Right lobe of liver (tissue), 6 donors: ENCODE measurements around the gene C10orf105. TPM values are rescaled to one million over a fixed set of nuclear protein-coding genes. Genes with fewer than 3 reads are reported as not detected.

Source experiments
- ATAC-seq, 4 donors: fragments of 200-7000 bp; cut with Tn5 transposase; one replicate each; pipeline ENCODE4 v1.9.1; 2020; ENCODE audit warnings: mild to moderate bottlenecking in 4 of 4, moderate library complexity in 4 of 4
- DNase-seq, 3 donors: peaks; one replicate each; pipeline ENCODE4 v3.0.0-alpha.2; 2020
- H3K27ac ChIP-seq, 3 donors: fragments of 200-600 bp; one replicate each; pipeline ENCODE4 v1.8.0; 2022
- H3K27me3 ChIP-seq, 2 donors: fragments of 200-600 bp; one replicate each; pipeline ENCODE4 v1.8.0; 2022
- H3K36me3 ChIP-seq, 4 donors: fragments of 200-600 bp; sonication (generic) in 1 of 4; one replicate each; pipeline versions ENCODE4 v1.5.1 to v1.8.0; 2017 to 2022; ENCODE audit warnings: control low read depth in 1 of 4
- H3K4me1 ChIP-seq, 4 donors: fragments of 200-600 bp; sonication (generic) in 1 of 4; one replicate each; pipeline versions ENCODE4 v1.5.1 to v1.8.0; 2017 to 2022; ENCODE audit warnings: control low read depth in 1 of 4
- H3K4me3 ChIP-seq, 3 donors: fragments of 200-600 bp; one replicate each; pipeline ENCODE4 v1.8.0; 2022
- H3K9me3 ChIP-seq, 4 donors: fragments of 200-600 bp; sonication (generic) in 1 of 4; one replicate each; pipeline versions ENCODE4 v1.5.1 to v1.8.0; 2017 to 2022; ENCODE audit warnings: control low read depth in 1 of 4
- CTCF ChIP-seq, 4 donors: fragments of 200-600 bp in 3 of 4; fragments of 450-650 bp in 1 of 4; IDR thresholded peaks; one replicate each; pipeline versions ENCODE4 v1.5.1 to v1.8.0; 2016 to 2022; ENCODE audit warnings: antibody characterized with exemption in 4 of 4, mild to moderate bottlenecking in 2 of 4
- POLR2A ChIP-seq: fragments of 450-650 bp; IDR thresholded peaks from one replicate; pipeline ENCODE4 v1.6.1; 2017; ENCODE audit warnings: antibody characterized with exemption, mild to moderate bottlenecking
- WGBS: methylation state at CpG from one replicate; pipeline ENCODE4 v1.1.6; 2018; ENCODE audit warnings: low coverage, low lambda C conversion rate; ENCODE audit not compliant: insufficient coverage; ENCODE audit errors: missing lambda C conversion rate; 5-methylcytosine and 5-hydroxymethylcytosine counted together
- intact Hi-C, 2 donors: fragments of 100-400 bp; cut with DNase I; formaldehyde crosslinking; loops; one replicate each; pipeline versions ENCODE4 v1.11.2 to v1.14.1; 2022
- total RNA-seq, 6 experiments: library from RNA; depleted of rRNA in 2 of 6; stranded (reverse); fragments of >200 nt in 2 of 6; fragmentation: NEBNext Ultra II Directional in 3 of 6; extraction: Animal tissue kit (Norgen Biotek cat#: 25700) in 3 of 6; gene quantifications; one replicate each; pipeline versions ENCODE4 v1.1.0 to v1.2.4, GENCODE V29; 2016 to 2023
- donor health status: DM: no; HTN: yes; CAD: no.
- donor health status: DM: no; HTN: no; CAD: no.
- donor health status: DM: no; HTN: no; CAD: no.
- donor health status: DM: no; HTN: yes; CAD: no.
- donor health status: DM: no; HTN: yes; CAD: no.

Gene C10orf105
- total RNA-seq, 6 experiments from 2014 or later: 0.05 TPM; not detected in 5

- DNase-seq: peak in 1 of 3 donors; percentile 57
- peak in 3 of 4 donors; percentile 40 to 44 (median 41) for ATAC-seq
These were observed 16.4 kb upstream of the C10orf105 start for GRCh38 chr10:71735709-71736569.

DNA sequence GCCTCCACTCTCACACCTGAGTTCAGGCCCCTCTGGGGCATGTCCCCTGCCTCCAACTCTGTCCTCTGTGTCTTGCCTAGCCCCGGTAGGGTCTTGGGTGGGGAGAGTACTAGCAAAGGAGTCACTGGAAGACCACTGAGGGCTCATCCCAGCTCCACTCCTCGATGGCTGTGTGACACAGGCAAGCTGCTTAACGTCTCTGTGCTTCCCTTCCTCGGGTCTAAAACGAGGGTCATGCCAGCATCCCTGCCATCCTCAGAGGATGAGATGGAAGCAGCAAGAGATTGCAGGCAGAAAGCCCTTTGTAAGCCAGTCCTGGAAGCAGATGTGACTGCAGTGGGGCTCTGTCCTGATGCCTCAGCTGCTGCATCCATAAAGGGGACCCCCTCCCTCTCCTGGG lies 15.2 kb upstream of the C10orf105 start:
- ATAC-seq (no peak), DNase-seq (no peak)
- no peak for TF ChIP-seq POLR2A
- TF ChIP-seq CTCF (IDR thresholded peaks at IDR 0.05): no peak
- Histone ChIP-seq H3K9me3 (no peaks in the 10 kb centered on the region), H3K36me3 (no peaks in the 10 kb centered on the region), H3K4me1 (no peaks in the 10 kb centered on the region), H3K27ac (no peak overlapping the region), H3K27me3 (no peaks in the 10 kb centered on the region), H3K4me3 (no peak overlapping the region)
- intact Hi-C loops: no loop called here
- no CpG with 5 or more reads among the region's 5 CpGs for WGBS

More at GRCh38 chr10:71735709-71736569, 16.4 kb upstream of the C10orf105 start:
- 59% methylated on average over 3 of the region's 16 CpGs for WGBS
- H3K27me3 ChIP-seq: no peaks in the 10 kb centered on the region
- intact Hi-C loops: no loop called here
- H3K36me3 ChIP-seq: no peaks in the 10 kb centered on the region
- no peaks in the 10 kb centered on the region for H3K4me1 ChIP-seq
- no peaks in the 10 kb centered on the region for H3K9me3 ChIP-seq
- H3K4me3 ChIP-seq: no peak overlapping the region
- TF ChIP-seq CTCF (IDR thresholded peaks at IDR 0.05) (no peak), POLR2A (no peak)
- peak overlapping the region in 1 of 3 donors; percentile 13 for H3K27ac ChIP-seq

DNA sequence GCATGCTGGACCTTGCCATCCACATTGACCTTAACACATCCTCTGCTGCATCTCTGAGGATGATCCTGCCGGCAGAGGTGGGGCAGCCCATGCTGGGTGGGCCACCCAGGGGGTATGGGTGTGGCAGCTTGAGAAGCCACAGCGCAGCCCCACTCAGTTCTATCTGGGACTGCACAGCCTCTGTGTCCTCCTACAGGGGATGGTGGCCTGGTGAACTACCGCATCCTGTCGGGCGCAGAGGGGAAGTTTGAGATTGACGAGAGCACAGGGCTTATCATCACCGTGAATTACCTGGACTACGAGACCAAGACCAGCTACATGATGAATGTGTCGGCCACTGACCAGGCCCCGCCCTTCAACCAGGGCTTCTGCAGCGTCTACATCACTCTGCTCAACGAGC lies 12.2 kb upstream of the C10orf105 start:
- no CpG with 5 or more reads among the region's 12 CpGs for WGBS
- Histone ChIP-seq H3K4me3 (no peak overlapping the region), H3K9me3 (no peaks in the 10 kb centered on the region), H3K36me3 (no peaks in the 10 kb centered on the region), H3K4me1 (peaks cover 0 to 6% (median 0%) of the 10 kb centered on the region in 4 donors), H3K27me3 (no peaks in the 10 kb centered on the region), H3K27ac (no peak overlapping the region)
- intact Hi-C loops: no loop called here
- ATAC-seq (no peak), DNase-seq (peak in 1 of 3 donors; percentile 42)
- TF ChIP-seq POLR2A: no peak
- no peak for TF ChIP-seq CTCF (IDR thresholded peaks at IDR 0.05)

DNA sequence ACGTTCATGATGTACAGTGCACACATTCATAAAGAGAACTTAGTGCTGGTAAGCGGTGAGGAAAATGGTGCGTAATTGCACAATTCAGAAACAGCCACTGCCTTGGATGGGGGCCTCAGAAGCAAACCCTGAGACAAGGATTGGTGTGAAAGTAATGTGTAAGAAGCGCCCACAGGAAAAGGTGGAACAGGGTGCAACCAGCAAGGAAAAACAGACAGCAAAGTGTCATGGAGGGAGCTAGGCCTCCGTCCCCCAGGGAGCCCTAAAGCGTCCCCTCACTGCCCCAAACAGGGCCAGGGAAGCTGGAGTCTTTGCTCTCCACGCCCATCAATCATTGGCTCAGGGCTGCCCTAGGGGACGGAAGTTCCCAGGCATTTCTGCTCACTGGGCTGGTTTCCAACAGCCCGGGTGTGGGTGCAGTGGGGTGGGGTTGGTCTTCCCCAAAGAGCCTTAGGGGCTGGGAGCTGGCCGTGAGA lies 9.6 kb upstream of the C10orf105 start:
- Histone ChIP-seq H3K27me3 (no peaks in the 10 kb centered on the region), H3K9me3 (no peaks in the 10 kb centered on the region), H3K4me3 (no peak overlapping the region), H3K27ac (peak overlapping the region in 2 of 3 donors; percentile 2 to 65), H3K36me3 (no peaks in the 10 kb centered on the region), H3K4me1 (peaks cover 0 to 6% (median 0%) of the 10 kb centered on the region in 4 donors)
- WGBS: 56% methylated on average over 6 of the region's 10 CpGs
- ATAC-seq: peak; percentile 40 to 52 (median 47)
- intact Hi-C loops: no loop called here
- no peak for TF ChIP-seq POLR2A
- peak in 2 of 3 donors; percentile 60 to 73 for DNase-seq
